DND-41 (cell line): ENCODE measurements around the gene CACNB2.

Source experiments
- ATAC-seq: fragments of 200-7000 bp; cut with Tn5 transposase; 3 replicates; pipeline ENCODE4 v1.9.1; 2021; ENCODE audit warnings: low read depth; ENCODE audit not compliant: insufficient read depth
- DNase-seq: peaks from one replicate; pipeline ENCODE4 v3.0.0-alpha.2; 2020
- H2AFZ ChIP-seq: 2 replicates; pipeline ENCODE4 v1.6.0; 2012; ENCODE audit warnings: low read depth, low read length
- H3K27ac ChIP-seq: 2 replicates; pipeline ENCODE4 v1.5.1; 2012; ENCODE audit warnings: low read length, inconsistent platforms
- H3K27me3 ChIP-seq: fragments of 200-600 bp; sonication (generic); 2 replicates; pipeline ENCODE4 v1.6.0; 2012; ENCODE audit warnings: low read length, mild to moderate bottlenecking, inconsistent platforms; ENCODE audit not compliant: insufficient read depth, poor library complexity
- H3K36me3 ChIP-seq: 2 replicates; pipeline ENCODE4 v1.5.1; 2012; ENCODE audit warnings: low read length, inconsistent platforms; ENCODE audit not compliant: insufficient read depth
- H3K4me1 ChIP-seq: 2 replicates; pipeline ENCODE4 v1.5.1; 2012; ENCODE audit warnings: mild to moderate bottlenecking, low read length; ENCODE audit not compliant: insufficient read depth
- H3K4me2 ChIP-seq: 2 replicates; pipeline ENCODE4 v1.6.0; 2012; ENCODE audit warnings: mild to moderate bottlenecking, moderate library complexity, low read length, inconsistent platforms; ENCODE audit not compliant: insufficient read depth
- H3K4me3 ChIP-seq, 2 experiments: fragments of 200-600 bp in 1 of 2; shearing (Covaris generic) in 1 of 2; 2 replicates each; pipeline ENCODE4 v1.5.1; 2012 to 2016; ENCODE audit warnings: inconsistent platforms in 2 of 2, low read length in 2 of 2, mild to moderate bottlenecking in 2 of 2, low read depth in 1 of 2, moderate library complexity in 1 of 2
- H3K79me2 ChIP-seq: 2 replicates; pipeline ENCODE4 v1.6.0; 2012; ENCODE audit warnings: low read length, inconsistent platforms; ENCODE audit not compliant: insufficient read depth
- H3K9ac ChIP-seq: 2 replicates; pipeline ENCODE4 v1.6.0; 2012; ENCODE audit warnings: low read depth, mild to moderate bottlenecking, inconsistent platforms, low read length, moderate library complexity
- H3K9me3 ChIP-seq: 2 replicates; pipeline ENCODE4 v1.5.1; 2012; ENCODE audit warnings: low read length, moderate library complexity, mild to moderate bottlenecking, inconsistent platforms; ENCODE audit not compliant: insufficient read depth, severe bottlenecking
- H4K20me1 ChIP-seq: 2 replicates; pipeline ENCODE4 v1.6.0; 2012; ENCODE audit warnings: low read length; ENCODE audit not compliant: insufficient read depth
- EZH2 ChIP-seq: IDR thresholded peaks from 3 replicates; pipeline ENCODE4 v1.6.1; 2012; ENCODE audit warnings: borderline replicate concordance, low read depth, mild to moderate bottlenecking, moderate library complexity, low read length, inconsistent platforms; ENCODE audit not compliant: severe bottlenecking
- TF ChIP-seq, protein P1 (sequence below): IDR thresholded peaks from 2 replicates; pipeline ENCODE4 v1.5.1; 2012; ENCODE audit warnings: borderline replicate concordance, low read length, moderate library complexity, mild to moderate bottlenecking; ENCODE audit not compliant: poor library complexity, severe bottlenecking; ENCODE audit errors: extremely low read depth

Gene CACNB2

DNA sequence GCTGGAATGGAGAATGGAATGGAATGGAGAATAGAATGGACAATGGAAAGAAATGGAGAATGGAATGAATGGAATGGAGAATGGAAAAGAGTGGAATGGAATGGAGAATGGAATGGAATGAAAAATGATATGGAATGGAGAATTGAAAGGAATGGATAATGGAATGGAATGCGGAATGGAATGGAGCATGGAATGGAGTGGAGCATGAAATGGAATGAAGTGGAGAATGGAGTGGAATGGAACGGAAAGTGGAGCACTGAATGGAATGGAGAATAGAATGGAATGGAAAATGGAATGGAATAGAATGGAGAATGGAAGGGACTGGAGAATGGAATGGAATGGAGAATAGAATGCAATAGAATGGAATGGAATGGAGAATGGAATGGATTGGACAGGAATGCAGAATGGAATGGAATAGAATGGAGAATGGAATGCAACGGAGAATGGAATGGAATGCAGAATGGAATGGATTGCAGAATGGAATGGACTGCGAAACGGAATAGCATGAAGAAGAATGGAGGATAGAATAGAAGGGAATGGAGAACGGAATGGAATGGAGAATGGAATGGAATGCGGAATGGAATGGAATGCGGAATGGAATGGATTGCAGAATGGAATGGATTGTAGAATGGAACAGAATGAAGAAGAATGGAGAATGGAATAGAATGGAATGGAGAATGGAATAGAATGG, 421.8 kb downstream of the CACNB2 start:
- DNase-seq: no peak
- no peaks in the 10 kb centered on the region for H4K20me1 ChIP-seq
- no peaks in the 10 kb centered on the region for H3K4me1 ChIP-seq
- H3K27me3 ChIP-seq: no peaks in the 10 kb centered on the region
- TF ChIP-seq, protein P1, sequence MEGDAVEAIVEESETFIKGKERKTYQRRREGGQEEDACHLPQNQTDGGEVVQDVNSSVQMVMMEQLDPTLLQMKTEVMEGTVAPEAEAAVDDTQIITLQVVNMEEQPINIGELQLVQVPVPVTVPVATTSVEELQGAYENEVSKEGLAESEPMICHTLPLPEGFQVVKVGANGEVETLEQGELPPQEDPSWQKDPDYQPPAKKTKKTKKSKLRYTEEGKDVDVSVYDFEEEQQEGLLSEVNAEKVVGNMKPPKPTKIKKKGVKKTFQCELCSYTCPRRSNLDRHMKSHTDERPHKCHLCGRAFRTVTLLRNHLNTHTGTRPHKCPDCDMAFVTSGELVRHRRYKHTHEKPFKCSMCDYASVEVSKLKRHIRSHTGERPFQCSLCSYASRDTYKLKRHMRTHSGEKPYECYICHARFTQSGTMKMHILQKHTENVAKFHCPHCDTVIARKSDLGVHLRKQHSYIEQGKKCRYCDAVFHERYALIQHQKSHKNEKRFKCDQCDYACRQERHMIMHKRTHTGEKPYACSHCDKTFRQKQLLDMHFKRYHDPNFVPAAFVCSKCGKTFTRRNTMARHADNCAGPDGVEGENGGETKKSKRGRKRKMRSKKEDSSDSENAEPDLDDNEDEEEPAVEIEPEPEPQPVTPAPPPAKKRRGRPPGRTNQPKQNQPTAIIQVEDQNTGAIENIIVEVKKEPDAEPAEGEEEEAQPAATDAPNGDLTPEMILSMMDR: no peak
- TF ChIP-seq EZH2: no peak
- H3K4me2 ChIP-seq: no peak overlapping the region
- H3K79me2 ChIP-seq: no peaks in the 10 kb centered on the region
- H3K9me3 ChIP-seq: peaks cover 44% of the 10 kb centered on the region
- no peak for ATAC-seq
- peaks cover 42% of the 10 kb centered on the region; the same call in 1 of the 2 replicates for H3K36me3 ChIP-seq
- H2AFZ ChIP-seq: no peak overlapping the region
- H3K27ac ChIP-seq: no peak overlapping the region
- H3K9ac ChIP-seq: no peak overlapping the region
- no peak overlapping the region for H3K4me3 ChIP-seq

- Histone ChIP-seq H3K79me2 (no peaks in the 10 kb centered on the region), H3K9me3 (peaks cover 41% of the 10 kb centered on the region), H2AFZ (no peak overlapping the region), H3K4me3 (no peak overlapping the region), H3K4me1 (no peaks in the 10 kb centered on the region), H3K9ac (no peak overlapping the region), H3K4me2 (no peak overlapping the region), H3K27ac (no peak overlapping the region), H4K20me1 (no peaks in the 10 kb centered on the region), H3K27me3 (no peaks in the 10 kb centered on the region), H3K36me3 (peaks cover 31% of the 10 kb centered on the region; the same call in 1 of the 2 replicates)
- no peak for DNase-seq
- TF ChIP-seq, protein P1: no peak
- TF ChIP-seq EZH2: no peak
- ATAC-seq: no peak
These were observed 422.9 kb downstream of the CACNB2 start for GRCh38 chr10:18563003-18563726.

DNA sequence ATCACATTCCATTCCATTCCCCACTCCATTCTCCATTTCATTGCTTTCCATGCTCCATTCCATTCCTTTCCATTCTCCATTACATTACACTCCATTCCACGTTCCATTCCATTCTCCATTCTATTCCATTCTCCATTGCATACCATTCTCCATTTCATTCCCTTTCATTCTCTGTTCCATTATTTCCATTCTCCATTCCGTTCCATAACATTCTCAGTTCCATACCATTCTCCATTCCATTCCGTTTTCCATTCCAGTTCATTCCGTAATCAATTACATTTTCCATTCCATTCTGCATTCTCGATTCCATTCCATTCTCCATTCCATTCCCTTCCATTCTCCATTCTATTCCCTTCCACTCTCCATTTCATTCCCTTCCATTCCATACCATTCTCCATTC, 424.8 kb downstream of the CACNB2 start:
- TF ChIP-seq, protein P1: no peak
- TF ChIP-seq EZH2: no peak
- H3K79me2 ChIP-seq: no peaks in the 10 kb centered on the region
- no peak overlapping the region for H3K27ac ChIP-seq
- H3K36me3 ChIP-seq: peaks cover 13% of the 10 kb centered on the region; the same call in 1 of the 2 replicates
- no peaks in the 10 kb centered on the region for H3K4me1 ChIP-seq
- no peak overlapping the region for H3K4me3 ChIP-seq
- no peak overlapping the region for H3K9ac ChIP-seq
- no peak overlapping the region for H2AFZ ChIP-seq
- no peaks in the 10 kb centered on the region for H4K20me1 ChIP-seq
- no peak for ATAC-seq
- peaks cover 43% of the 10 kb centered on the region for H3K9me3 ChIP-seq
- no peaks in the 10 kb centered on the region for H3K27me3 ChIP-seq
- H3K4me2 ChIP-seq: no peak overlapping the region
- no peak for DNase-seq
